HepG2 (cell line): ENCODE results near the gene CLVS2. TPM values are rescaled to one million over a fixed set of nuclear protein-coding genes. Genes with fewer than 3 reads are reported as not detected.

Source experiments
- ATAC-seq: fragments of 200-7000 bp; cut with Tn5 transposase; 3 replicates; pipeline ENCODE4 v1.9.1; 2020; ENCODE audit warnings: mild to moderate bottlenecking, moderate library complexity
- BruUV-seq: library from RNA; stranded (reverse); fragments of 400-500 nt; replicated peaks from 2 replicates; lab custom pipeline; 2021; lab: Mats Ljungman, UMichigan
- CTCF ChIA-PET: fragments of 300-600 bp; formaldehyde crosslinking; extraction: SDS; loops from one replicate; lab custom pipeline; 2021; ENCODE audit warnings: low total read pairs, inconsistent platforms, low intra/inter-chr PET ratio; lab: Yijun Ruan, JAX
- POLR2A ChIA-PET: fragments of 350-600 bp; sonication (Branson Sonifier 250); formaldehyde crosslinking; loops from one replicate; lab custom pipeline; 2020; ENCODE audit warnings: antibody characterized with exemption, inconsistent platforms; lab: Yijun Ruan, JAX
- DNase-seq: peaks from one replicate; pipeline ENCODE4 v3.0.0-alpha.2; 2015; ENCODE audit warnings: low spot score
- FAIRE-seq: peaks from 3 replicates; lab custom pipeline; 2011; peaks lifted over from hg19 to GRCh38; lab: Jason Lieb, UNC
- H2AFZ ChIP-seq: one replicate; pipeline ENCODE4 v1.6.1; 2011; ENCODE audit warnings: low read length, inconsistent platforms
- H3K27ac ChIP-seq: fragments of 300-600 bp; 3 replicates; pipeline ENCODE4 v1.8.0; 2011; ENCODE audit warnings: mixed run types, mild to moderate bottlenecking, mixed read lengths, low read length, inconsistent platforms; ENCODE audit not compliant: insufficient read depth; ENCODE audit errors: extremely low read length
- H3K27me3 ChIP-seq, 2 experiments: fragments of 200-600 bp in 1 of 2; 2 replicates in 1 of 2; 3 replicates in 1 of 2; pipeline versions ENCODE4 v1.6.0 to v1.8.0; 2011; ENCODE audit warnings: low read length in 2 of 2, mild to moderate bottlenecking in 2 of 2, moderate library complexity in 2 of 2, inconsistent platforms in 1 of 2; ENCODE audit not compliant: insufficient read depth in 2 of 2, control insufficient read depth in 1 of 2
- H3K36me3 ChIP-seq, 2 experiments: fragments of 200-600 bp in 1 of 2; replicated peaks in 1 of 2; 2 replicates in 1 of 2; 3 replicates in 1 of 2; pipeline versions ENCODE4 v1.5.1 to v1.8.0; 2011; ENCODE audit warnings: low read length in 2 of 2, inconsistent platforms in 1 of 2; ENCODE audit not compliant: insufficient read depth in 2 of 2, control insufficient read depth in 1 of 2
- H3K4me1 ChIP-seq: 2 replicates; pipeline ENCODE4 v1.5.1; 2012; ENCODE audit warnings: low read length, inconsistent platforms; ENCODE audit not compliant: insufficient read depth
- H3K4me2 ChIP-seq: 2 replicates; pipeline ENCODE4 v1.6.0; 2011; ENCODE audit warnings: low read depth, low read length, inconsistent platforms
- H3K4me3 ChIP-seq, 3 experiments: fragments of 200-600 bp in 1 of 3; sonication (generic), shearing (Covaris generic) in 1 of 3; replicated peaks in 1 of 3; 2 replicates each; pipeline ENCODE4 v1.5.1; 2011 to 2016; ENCODE audit warnings: low read length in 3 of 3, inconsistent platforms in 2 of 3, low read depth in 2 of 3, mild to moderate bottlenecking in 2 of 3, control low read depth in 1 of 3, mixed read lengths in 1 of 3; ENCODE audit not compliant: insufficient read depth in 1 of 3
- H3K79me2 ChIP-seq: one replicate; pipeline ENCODE4 v1.6.1; 2011; ENCODE audit warnings: low read length, inconsistent platforms; ENCODE audit not compliant: insufficient read depth
- H3K9ac ChIP-seq: 2 replicates; pipeline ENCODE4 v1.6.0; 2011; ENCODE audit warnings: mild to moderate bottlenecking, low read depth, low read length, inconsistent platforms; ENCODE audit not compliant: insufficient read depth
- H3K9me3 ChIP-seq: 2 replicates; pipeline ENCODE4 v1.5.1; 2012; ENCODE audit warnings: mild to moderate bottlenecking, low read length
- H4K20me1 ChIP-seq: 2 replicates; pipeline ENCODE4 v1.6.0; 2011; ENCODE audit warnings: inconsistent platforms, mild to moderate bottlenecking, low read length, moderate library complexity; ENCODE audit not compliant: insufficient read depth
- HMG20B ChIP-seq: conservative IDR thresholded peaks from 2 replicates; pipeline ENCODE4 v1.6.1; 2016; ENCODE audit warnings: missing genetic modification reagents, missing compliant biosample characterization
- HNF4A ChIP-seq: sonication (generic); formaldehyde crosslinking; IDR thresholded peaks from 2 replicates; pipeline ENCODE4 v1.4.0; 2020; ENCODE audit warnings: missing genetic modification reagents
- MLX ChIP-seq: IDR thresholded peaks from 2 replicates; pipeline ENCODE4 v1.6.1; 2016
- REST ChIP-seq, 2 experiments: IDR thresholded peaks; 2 replicates each; pipeline ENCODE4 v1.6.1; 2011 to 2012; ENCODE audit warnings: low read length in 2 of 2, borderline replicate concordance in 1 of 2, low read depth in 1 of 2, mild to moderate bottlenecking in 1 of 2, moderate library complexity in 1 of 2
- TBP ChIP-seq: sonication (generic); formaldehyde crosslinking; IDR thresholded peaks from 2 replicates; pipeline ENCODE4 v1.5.0; 2020; ENCODE audit warnings: missing genetic modification reagents
- ZBTB7A ChIP-seq: sonication (generic); formaldehyde crosslinking; IDR thresholded peaks from 2 replicates; pipeline ENCODE4 v1.8.0; 2022; ENCODE audit warnings: mild to moderate bottlenecking, missing genetic modification reagents
- ZFP36 ChIP-seq: fragments of 150-350 bp; IDR thresholded peaks from 2 replicates; pipeline ENCODE4 v1.6.1; 2018; ENCODE audit warnings: borderline replicate concordance, low read length, low read depth; ENCODE audit not compliant: partially characterized antibody
- ZNF510 ChIP-seq: sonication (generic); formaldehyde crosslinking; IDR thresholded peaks from 2 replicates; pipeline ENCODE4 v1.4.0; 2020; ENCODE audit warnings: low read depth, mild to moderate bottlenecking, missing genetic modification reagents
- WGBS: methylation state at CpG from one replicate; pipeline ENCODE4 v1.1.6; 2017; ENCODE audit warnings: low lambda C conversion rate; 5-methylcytosine and 5-hydroxymethylcytosine counted together
- in situ Hi-C: cut with HindIII; loops from 2 replicates; pipeline ENCODE4 v1.10.0; 2017; ENCODE audit warnings: low pct_unique_long_range_greater_than_20kb; ENCODE audit not compliant: extremely low pct_ligation_motif_present
- intact Hi-C: fragments of 100-400 bp; cut with micrococcal nuclease; formaldehyde crosslinking; loops from one replicate; pipeline ENCODE4 v1.10.0; 2022; ENCODE audit not compliant: unreplicated experiment
- polyA plus RNA-seq, 8 experiments: library from polyadenylated mRNA; depleted of rRNA in 3 of 8; stranded (reverse) in 7 of 8; unstranded in 1 of 8; fragments of >200 nt; fragmentation: Illumina TruSeq in 4 of 8; extraction: Trizol in 4 of 8; gene quantifications; 2 replicates each; pipeline versions ENCODE4 v1.2.1 to v1.2.3, GENCODE V29; 2011 to 2016; ENCODE audit warnings: low read depth in 4 of 8, missing spikeins in 1 of 8, mixed read lengths in 1 of 8; ENCODE audit not compliant: insufficient read depth in 1 of 8
- total RNA-seq, 5 experiments: library from RNA; depleted of rRNA; stranded (reverse); fragments of >200 nt; fragmentation: Illumina TruSeq; extraction: Trizol; gene quantifications; 2 replicates each; pipeline ENCODE4 v1.2.3, GENCODE V29; 2016; ENCODE audit warnings: low read depth in 1 of 5
- TF ChIP-seq, protein P1 (sequence below): sonication (generic); formaldehyde crosslinking; IDR thresholded peaks from 2 replicates; pipeline ENCODE4 v1.4.0; 2020; ENCODE audit warnings: missing genetic modification reagents, mild to moderate bottlenecking, borderline replicate concordance

Gene CLVS2
- total and polyA plus RNA-seq, 2 of the 13 experiments (the other 11 are each of a cell fraction or from before 2014, with no cell fraction given) = not detected

DNA sequence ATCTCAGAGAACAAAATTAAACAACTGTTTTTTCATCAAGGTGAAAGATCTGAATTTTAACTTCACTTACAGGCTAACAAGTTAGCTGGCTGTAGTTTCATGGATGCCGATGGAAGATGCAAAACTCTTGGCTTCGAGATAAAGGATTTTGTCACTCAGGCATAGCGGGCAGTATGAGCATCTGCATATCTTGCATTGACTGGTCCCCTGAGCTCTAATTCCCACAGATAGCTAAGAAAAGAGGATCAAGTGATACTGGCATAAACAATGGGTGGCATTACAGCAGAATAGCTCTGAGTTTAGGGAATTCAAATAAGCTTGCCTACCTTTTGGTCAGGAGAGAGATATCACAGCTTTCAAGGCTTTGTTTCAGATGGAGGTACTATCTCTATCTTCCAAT is 1.8 kb upstream of the CLVS2 start:
- ChIA-PET CTCF (no interaction called here), POLR2A (no interaction called here)
- in situ Hi-C loops (no loop called here), intact Hi-C loops (no loop called here)
- Histone ChIP-seq H3K9me3 (no peaks in the 10 kb centered on the region), H3K4me1 (no peaks in the 10 kb centered on the region), H4K20me1 (no peaks in the 10 kb centered on the region), H2AFZ (no peak overlapping the region), H3K4me2 (no peak overlapping the region), H3K79me2 (no peaks in the 10 kb centered on the region), H3K27me3 (peaks cover 3 to 9% of the 10 kb centered on the region in 2 experiments; a peak in 4 of 5 replicates), H3K27ac (no peak overlapping the region), H3K9ac (no peak overlapping the region), H3K4me3 (no peak overlapping the region), H3K36me3 (no peaks in the 10 kb centered on the region)
- DNase-seq = no peak
- FAIRE-seq = no peak
- TF ChIP-seq REST (IDR thresholded peaks at IDR 0.05; ENCODE audit: borderline replicate concordance in 1 of 2, low read depth in 1 of 2, low read length in 2 of 2) (no peak), ZBTB7A (CRISPR knock-in tag) (no peak), HMG20B (CRISPR knock-in tag) (no peak), MLX (CRISPR knock-in tag) (no peak), TBP (CRISPR knock-in tag) (no peak), HNF4A (CRISPR knock-in tag) (no peak), ZFP36 (no peak), ZNF510 (CRISPR knock-in tag) (no peak)
- TF ChIP-seq, protein P1, sequence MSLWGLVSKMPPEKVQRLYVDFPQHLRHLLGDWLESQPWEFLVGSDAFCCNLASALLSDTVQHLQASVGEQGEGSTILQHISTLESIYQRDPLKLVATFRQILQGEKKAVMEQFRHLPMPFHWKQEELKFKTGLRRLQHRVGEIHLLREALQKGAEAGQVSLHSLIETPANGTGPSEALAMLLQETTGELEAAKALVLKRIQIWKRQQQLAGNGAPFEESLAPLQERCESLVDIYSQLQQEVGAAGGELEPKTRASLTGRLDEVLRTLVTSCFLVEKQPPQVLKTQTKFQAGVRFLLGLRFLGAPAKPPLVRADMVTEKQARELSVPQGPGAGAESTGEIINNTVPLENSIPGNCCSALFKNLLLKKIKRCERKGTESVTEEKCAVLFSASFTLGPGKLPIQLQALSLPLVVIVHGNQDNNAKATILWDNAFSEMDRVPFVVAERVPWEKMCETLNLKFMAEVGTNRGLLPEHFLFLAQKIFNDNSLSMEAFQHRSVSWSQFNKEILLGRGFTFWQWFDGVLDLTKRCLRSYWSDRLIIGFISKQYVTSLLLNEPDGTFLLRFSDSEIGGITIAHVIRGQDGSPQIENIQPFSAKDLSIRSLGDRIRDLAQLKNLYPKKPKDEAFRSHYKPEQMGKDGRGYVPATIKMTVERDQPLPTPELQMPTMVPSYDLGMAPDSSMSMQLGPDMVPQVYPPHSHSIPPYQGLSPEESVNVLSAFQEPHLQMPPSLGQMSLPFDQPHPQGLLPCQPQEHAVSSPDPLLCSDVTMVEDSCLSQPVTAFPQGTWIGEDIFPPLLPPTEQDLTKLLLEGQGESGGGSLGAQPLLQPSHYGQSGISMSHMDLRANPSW (CRISPR knock-in tag) = no peak
- BruUV-seq = no TSS peak
- no peak for ATAC-seq
- WGBS = 2% methylated on average over 3 of the region's 3 CpGs
